ENCODE results near the gene MIPOL1.

DNA sequence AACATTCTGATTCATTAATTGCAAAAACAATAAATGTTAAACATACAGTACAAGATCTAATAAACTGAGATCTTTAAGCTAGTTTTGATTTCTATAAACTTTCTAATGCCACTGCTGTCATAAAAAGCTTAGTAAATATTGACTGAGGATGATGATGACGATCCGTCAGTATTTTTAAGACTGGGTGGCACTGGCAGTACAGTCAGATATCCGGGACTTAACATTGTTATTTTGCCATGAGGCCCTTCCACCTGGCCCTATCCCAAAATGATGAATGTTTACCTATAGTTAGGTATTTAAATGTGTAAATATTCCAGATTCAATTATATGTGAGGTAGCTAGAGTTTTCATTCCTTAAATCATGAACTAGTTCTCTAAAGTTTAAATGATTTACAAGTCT, 238.8 kb downstream of the MIPOL1 start:
- TF ChIP-seq POLR2A (IDR thresholded peaks at IDR 0.05) (no peak), POLR2AphosphoS5 (IDR thresholded peaks at IDR 0.05; ENCODE audit: insufficient read depth in 1 of 2, low read depth in 1 of 2) (no peak)
- TF ChIP-seq, protein P1, sequence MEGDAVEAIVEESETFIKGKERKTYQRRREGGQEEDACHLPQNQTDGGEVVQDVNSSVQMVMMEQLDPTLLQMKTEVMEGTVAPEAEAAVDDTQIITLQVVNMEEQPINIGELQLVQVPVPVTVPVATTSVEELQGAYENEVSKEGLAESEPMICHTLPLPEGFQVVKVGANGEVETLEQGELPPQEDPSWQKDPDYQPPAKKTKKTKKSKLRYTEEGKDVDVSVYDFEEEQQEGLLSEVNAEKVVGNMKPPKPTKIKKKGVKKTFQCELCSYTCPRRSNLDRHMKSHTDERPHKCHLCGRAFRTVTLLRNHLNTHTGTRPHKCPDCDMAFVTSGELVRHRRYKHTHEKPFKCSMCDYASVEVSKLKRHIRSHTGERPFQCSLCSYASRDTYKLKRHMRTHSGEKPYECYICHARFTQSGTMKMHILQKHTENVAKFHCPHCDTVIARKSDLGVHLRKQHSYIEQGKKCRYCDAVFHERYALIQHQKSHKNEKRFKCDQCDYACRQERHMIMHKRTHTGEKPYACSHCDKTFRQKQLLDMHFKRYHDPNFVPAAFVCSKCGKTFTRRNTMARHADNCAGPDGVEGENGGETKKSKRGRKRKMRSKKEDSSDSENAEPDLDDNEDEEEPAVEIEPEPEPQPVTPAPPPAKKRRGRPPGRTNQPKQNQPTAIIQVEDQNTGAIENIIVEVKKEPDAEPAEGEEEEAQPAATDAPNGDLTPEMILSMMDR (IDR thresholded peaks at IDR 0.05) = no peak

Data from vagina (tissue), 2 donors.